Measurements from ENCODE around the gene PHOX2B.

PHOX2B gene

GRCh38 chr4:41696763-41697162 is 51.8 kb downstream of the PHOX2B start:
- H3K27me3 Mint-ChIP-seq (ENCODE audit: low read depth): peaks cover 3% of the 10 kb centered on the region
- TF ChIP-seq CTCF (IDR thresholded peaks at IDR 0.05; ENCODE audit: unreplicated experiment in 3 of 3): no peak
- H3K27ac Mint-ChIP-seq: no peak overlapping the region
- no peak overlapping the region for H3K4me3 Mint-ChIP-seq
- peaks cover 25% of the 10 kb centered on the region for H3K36me3 Mint-ChIP-seq (ENCODE audit: low read depth)
- H3K4me1 Mint-ChIP-seq: no peaks in the 10 kb centered on the region
- no peaks in the 10 kb centered on the region for H3K9me3 Mint-ChIP-seq

- H3K36me3 Mint-ChIP-seq (ENCODE audit: low read depth): peaks cover 25% of the 10 kb centered on the region
- no peak overlapping the region for H3K4me3 Mint-ChIP-seq
- H3K27me3 Mint-ChIP-seq (ENCODE audit: low read depth): no peaks in the 10 kb centered on the region
- no peaks in the 10 kb centered on the region for H3K9me3 Mint-ChIP-seq
- no peak for TF ChIP-seq CTCF (IDR thresholded peaks at IDR 0.05; ENCODE audit: unreplicated experiment in 3 of 3)
- no peaks in the 10 kb centered on the region for H3K4me1 Mint-ChIP-seq
- H3K27ac Mint-ChIP-seq: no peak overlapping the region
Measured at GRCh38 chr4:41696131-41696530, 52.4 kb downstream of the PHOX2B start.
